Endothelial cell of hepatic sinusoid (primary cell): ENCODE results near the gene SOX6.
"Not testable (repeated sequence)": the region's sequence is repeated elsewhere in the genome, so short reads cannot be mapped to it uniquely, and the experiment has no call there.

ENCODE experiments used
- in situ Hi-C: cut with HindIII; loops from 2 replicates; pipeline ENCODE4 v1.10.0; 2017; ENCODE audit warnings: low sequenced_read_pairs

Gene SOX6

DNA sequence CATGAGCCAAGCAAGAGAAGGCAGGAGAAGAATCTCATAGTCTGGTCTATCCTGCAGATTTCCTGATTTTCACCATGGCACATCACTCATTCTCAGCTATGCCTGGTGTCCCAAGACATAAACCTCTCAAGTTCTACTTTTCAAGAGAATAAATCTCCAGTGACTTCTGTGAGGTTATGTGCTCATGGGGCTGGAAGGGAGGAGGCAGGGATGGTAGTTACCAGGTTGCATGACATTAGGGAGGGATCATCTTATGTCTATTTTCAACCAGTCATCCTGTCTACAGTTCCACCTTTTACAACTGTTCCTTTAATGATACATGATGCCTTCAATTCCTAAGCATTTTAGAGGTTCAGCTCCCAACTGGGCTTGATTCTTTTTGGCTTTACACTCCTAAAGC lies 297.7 kb downstream of the SOX6 start:
- in situ Hi-C loops = no loop called here

GRCh38 chr11:16052750-16053149 lies 303.6 kb downstream of the SOX6 start:
- in situ Hi-C loops = no loop called here

DNA sequence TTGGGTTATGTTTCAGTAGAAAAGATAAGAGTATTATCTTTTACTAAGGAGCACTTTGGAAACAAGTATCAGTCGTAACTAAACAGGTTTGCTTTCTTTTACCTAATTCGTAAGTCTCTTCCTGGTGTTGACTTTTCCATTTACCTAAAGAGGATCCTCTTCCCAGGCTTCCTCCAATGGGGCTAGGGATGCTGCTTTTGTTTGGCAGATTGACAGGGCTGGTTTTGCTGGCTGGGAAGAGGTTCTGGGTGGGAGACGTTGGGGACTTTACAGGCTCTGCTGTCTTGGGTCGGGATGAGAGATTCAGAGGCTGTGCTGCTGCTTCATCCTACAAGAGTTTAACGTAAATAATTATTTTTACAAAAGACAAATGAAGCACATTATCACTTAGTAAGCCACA lies 306.7 kb downstream of the SOX6 start:
- in situ Hi-C loops = no loop called here

- in situ Hi-C loops = no loop called here
Measured at GRCh38 chr11:16047073-16047472, 309.3 kb downstream of the SOX6 start.

GRCh38 chr11:16043617-16044016 lies 312.7 kb downstream of the SOX6 start:
- in situ Hi-C loops = no loop called here

GRCh38 chr11:16041207-16041606 lies 315.1 kb downstream of the SOX6 start:
- in situ Hi-C loops = no loop called here

DNA sequence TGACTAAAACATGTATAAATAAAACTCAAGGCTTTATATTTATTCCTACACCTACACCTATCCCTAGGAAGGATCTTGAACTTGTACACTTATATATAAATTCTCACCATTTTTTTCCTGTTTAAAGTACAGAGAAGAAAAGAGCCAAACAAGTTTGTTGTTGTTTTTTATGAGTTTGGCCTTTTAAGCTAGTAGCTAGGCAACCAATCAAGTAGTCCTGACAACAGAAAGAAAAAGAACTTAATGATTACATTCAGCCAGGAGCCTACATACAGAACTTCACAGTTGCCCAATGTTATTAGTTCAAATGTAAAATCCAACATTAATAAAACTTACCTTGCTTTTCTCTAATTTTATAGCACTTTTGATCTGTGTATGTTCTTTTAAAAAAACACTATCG lies 316.2 kb downstream of the SOX6 start:
- in situ Hi-C loops = no loop called here

DNA sequence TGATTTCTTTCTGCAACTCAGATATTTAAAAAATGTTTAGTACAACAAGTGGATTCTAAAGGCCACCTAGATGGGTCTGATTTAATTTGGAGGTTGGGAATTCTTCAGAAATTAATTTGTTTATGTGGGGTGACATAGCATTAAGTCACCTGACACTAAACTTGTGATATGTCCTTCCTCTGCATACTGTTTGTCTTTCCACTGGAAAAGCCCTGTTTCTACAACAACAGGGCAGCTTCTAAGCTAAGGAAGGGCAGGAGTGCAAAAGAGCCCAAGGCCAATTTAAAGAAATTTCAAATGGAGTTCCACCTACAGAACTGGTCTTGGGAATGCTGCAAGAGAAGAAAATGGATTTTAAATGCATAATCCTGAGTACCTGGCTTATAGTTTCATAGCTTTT lies 319.2 kb downstream of the SOX6 start:
- in situ Hi-C loops = no loop called here

GRCh38 chr11:16036218-16036617 lies 320.1 kb downstream of the SOX6 start:
- in situ Hi-C loops = no loop called here

DNA sequence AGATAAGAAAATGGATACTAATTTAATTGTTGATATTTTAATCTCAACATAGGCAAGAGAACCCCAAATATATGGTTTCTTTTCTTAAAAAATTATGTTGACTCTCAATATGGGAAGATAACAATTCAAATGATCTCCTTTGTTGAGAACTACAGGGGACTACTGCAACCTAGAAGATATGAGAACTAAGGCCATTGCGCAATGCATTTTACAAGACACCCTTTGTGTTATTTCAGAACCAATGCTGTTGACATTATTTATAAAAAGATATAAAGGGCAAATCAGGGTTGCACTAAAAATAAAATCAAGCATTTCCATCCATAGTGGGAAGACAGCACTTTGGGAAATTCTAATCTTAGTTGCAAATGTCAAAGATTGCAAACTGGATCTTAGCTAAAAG lies 322.3 kb downstream of the SOX6 start:
- in situ Hi-C loops = no loop called here

DNA sequence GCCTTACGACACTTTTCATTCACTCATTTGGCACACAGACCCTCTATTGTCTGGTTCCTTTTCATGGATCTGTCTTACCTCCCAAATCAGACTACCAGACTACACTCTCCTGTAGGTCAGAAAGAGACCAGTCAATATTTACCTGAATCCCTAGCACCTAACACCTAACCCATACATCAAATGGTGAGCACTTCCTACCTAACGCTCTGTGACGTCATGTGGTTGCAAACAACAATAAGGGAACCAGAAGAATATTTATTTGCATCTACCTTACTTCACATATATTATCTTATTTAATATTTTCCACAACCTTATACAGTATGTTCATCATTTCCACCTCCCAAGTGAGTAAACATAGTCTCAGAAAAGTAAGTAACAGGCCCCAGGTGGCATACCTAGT lies 323.4 kb downstream of the SOX6 start:
- in situ Hi-C loops = no loop called here

GRCh38 chr11:16031210-16031609 lies 325.1 kb downstream of the SOX6 start:
- in situ Hi-C loops = no loop called here

DNA sequence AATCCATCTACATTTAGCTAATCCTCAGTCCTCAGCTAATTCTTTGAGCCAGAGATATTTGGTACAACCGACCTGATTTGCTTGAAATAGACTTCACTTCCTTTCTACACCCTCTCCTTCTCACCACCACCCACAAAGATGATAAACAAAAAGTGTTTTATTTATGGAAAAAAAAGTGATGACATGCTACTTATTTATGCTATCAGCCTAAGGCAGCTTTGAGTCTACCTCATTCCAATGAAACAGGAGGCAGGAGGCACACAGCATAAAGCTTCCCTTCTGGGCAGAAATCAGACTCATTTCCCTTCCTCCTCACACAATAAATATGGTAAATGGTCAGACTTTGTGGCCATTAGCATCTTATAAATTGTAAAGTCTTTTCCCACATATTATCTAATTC lies 325.7 kb downstream of the SOX6 start:
- in situ Hi-C loops = no loop called here

DNA sequence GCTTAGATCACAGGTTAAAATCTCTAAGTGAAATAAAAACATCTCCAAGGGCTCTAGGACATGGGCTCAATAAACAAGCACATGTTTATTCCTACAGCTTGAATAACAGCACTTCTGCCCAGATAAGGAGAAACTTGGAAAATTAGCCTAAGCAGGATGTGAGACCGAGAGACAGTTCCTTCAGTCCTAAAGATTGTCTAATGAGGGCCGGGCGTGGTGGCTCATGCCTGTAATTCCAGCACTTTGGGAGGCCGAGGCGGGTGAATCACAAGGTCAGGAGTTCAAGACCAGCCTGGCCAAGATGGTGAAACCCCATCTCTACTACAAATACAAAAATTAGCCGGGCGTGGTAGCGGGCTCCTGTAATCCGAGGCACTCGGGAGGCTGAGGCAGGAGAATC lies 327.2 kb downstream of the SOX6 start:
- in situ Hi-C loops = not testable (repeated sequence)

DNA sequence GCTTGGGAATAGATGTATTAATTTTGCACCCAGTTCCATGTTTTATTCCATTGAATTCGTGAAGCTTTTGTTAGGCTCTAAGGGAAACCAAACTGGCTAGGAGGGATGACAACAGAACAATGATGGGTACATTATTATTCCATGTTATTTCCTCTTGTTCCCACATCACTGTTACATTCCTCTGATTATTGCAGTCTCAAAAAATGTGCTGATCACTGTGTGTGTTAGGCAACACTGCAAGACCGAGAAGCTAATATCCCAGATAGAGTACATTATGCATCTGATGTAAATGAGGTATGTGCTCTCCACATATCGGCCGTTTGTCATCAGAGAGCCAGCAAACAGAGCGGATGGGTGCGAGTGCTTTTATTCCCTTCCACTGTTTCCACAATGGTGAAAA lies 327.9 kb downstream of the SOX6 start:
- in situ Hi-C loops = no loop called here

DNA sequence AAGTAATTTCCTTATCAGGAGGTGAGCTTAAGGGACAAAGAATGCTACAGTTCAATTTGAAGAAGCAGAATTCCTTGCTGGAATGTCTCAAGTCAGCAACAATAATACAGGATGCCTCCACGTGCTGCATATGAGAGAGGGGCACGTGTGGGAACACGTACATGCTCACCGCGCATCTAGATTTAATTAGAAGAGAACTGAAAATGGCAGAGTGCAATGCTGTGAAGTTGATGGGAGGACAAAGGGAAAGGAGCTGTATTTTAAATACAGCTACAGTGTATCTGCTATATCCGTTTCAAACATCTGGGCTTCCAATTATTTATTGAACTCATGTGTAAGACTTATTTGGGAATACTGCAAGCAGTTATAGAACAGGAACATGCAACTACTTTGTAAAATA lies 328.7 kb downstream of the SOX6 start:
- in situ Hi-C loops = no loop called here

- in situ Hi-C loops = no loop called here
Measured at GRCh38 chr11:16026849-16027248, 329.5 kb downstream of the SOX6 start.

DNA sequence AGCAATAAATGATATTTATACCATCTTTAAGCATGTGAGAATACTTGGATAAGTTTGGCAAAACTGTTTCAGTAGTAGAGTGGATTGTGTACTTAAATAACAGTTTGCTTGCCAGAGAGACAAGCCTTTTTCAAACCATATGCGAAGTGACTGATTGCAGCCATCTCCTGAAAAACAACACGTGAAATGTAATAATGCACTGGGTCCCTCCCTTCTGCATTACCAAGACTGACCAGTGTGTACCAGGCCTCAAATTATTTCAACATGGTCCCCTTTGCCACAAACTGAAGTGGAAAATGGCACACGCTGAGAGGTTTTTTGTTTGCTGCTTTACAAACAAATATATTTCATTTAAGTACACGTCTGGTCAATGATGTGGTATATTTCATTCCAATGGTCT lies 337.4 kb downstream of the SOX6 start:
- in situ Hi-C loops = no loop called here

GRCh38 chr11:16016468-16016829 lies 339.9 kb downstream of the SOX6 start:
- in situ Hi-C loops = no loop called here

- in situ Hi-C loops = no loop called here
Measured at GRCh38 chr11:16015741-16016467, 340.4 kb downstream of the SOX6 start.

GRCh38 chr11:16013649-16014275 lies 342.6 kb downstream of the SOX6 start:
- in situ Hi-C loops = no loop called here

- in situ Hi-C loops = no loop called here
Measured at GRCh38 chr11:16013242-16013641, 343.1 kb downstream of the SOX6 start.
